IMR-90 (cell line): Measurements from ENCODE around the gene UBL7.

Experiments
- CEBPB ChIP-seq: IDR thresholded peaks from 2 replicates; pipeline ENCODE4 v1.6.1; 2012; ENCODE audit warnings: low read depth, low read length, improper control_type of control experiment
- CHD1 ChIP-seq: IDR thresholded peaks from 2 replicates; pipeline ENCODE4 v1.6.1; 2012; ENCODE audit warnings: low read depth, low read length, improper control_type of control experiment
- CTCF ChIP-seq: conservative IDR thresholded peaks from 2 replicates; pipeline ENCODE4 v1.5.1; 2012; ENCODE audit warnings: mild to moderate bottlenecking, low read depth, low read length, improper control_type of control experiment
- ELK1 ChIP-seq: fragments of 150-350 bp; IDR thresholded peaks from 2 replicates; pipeline ENCODE4 v1.6.1; 2016; ENCODE audit warnings: low read depth, mild to moderate bottlenecking, low read length, moderate library complexity, borderline replicate concordance
- FOS ChIP-seq: fragments of 150-350 bp; IDR thresholded peaks from 2 replicates; pipeline ENCODE4 v1.6.1; 2016; ENCODE audit warnings: low read depth, low read length
- MAFK ChIP-seq: IDR thresholded peaks from 2 replicates; pipeline ENCODE4 v1.6.1; 2012; ENCODE audit warnings: low read depth, low read length, improper control_type of control experiment
- MAZ ChIP-seq: IDR thresholded peaks from 2 replicates; pipeline ENCODE4 v1.6.1; 2012; ENCODE audit warnings: low read depth, mild to moderate bottlenecking, low read length, improper control_type of control experiment, moderate library complexity, borderline replicate concordance
- POLR2A ChIP-seq: IDR thresholded peaks from 2 replicates; pipeline ENCODE4 v1.6.1; 2012; ENCODE audit warnings: mild to moderate bottlenecking, low read depth, low read length
- RAD21 ChIP-seq: IDR thresholded peaks from 2 replicates; pipeline ENCODE4 v1.6.1; 2012; ENCODE audit warnings: low read length, improper control_type of control experiment
- RFX5 ChIP-seq: IDR thresholded peaks from 2 replicates; pipeline ENCODE4 v1.8.0; 2012; ENCODE audit warnings: low read depth, mild to moderate bottlenecking, low read length, moderate library complexity
- USF2 ChIP-seq: fragments of 150-350 bp; IDR thresholded peaks from 2 replicates; pipeline ENCODE4 v1.6.1; 2017; ENCODE audit warnings: mild to moderate bottlenecking, antibody characterized with exemption, low read length, low read depth

- TF ChIP-seq CTCF: no peak
- TF ChIP-seq POLR2A: no peak
- TF ChIP-seq FOS: no peak
- no peak for TF ChIP-seq CEBPB
- TF ChIP-seq CHD1: no peak
- TF ChIP-seq MAZ: no peak
- TF ChIP-seq MAFK: no peak
- TF ChIP-seq USF2: no peak
- no peak for TF ChIP-seq RAD21
- TF ChIP-seq RFX5: no peak
- TF ChIP-seq ELK1: no peak
Observed at GRCh38 chr15:74412159-74412558, 48.8 kb downstream of the UBL7 start.
